CD4-positive, alpha-beta T cell treated with Interleukin-15 for 1 hour (primary cell): ENCODE results near the gene GAS5.

Experiments
- DNase-seq: peaks from one replicate; pipeline ENCODE4 v3.0.0-alpha.2; 2020

Gene GAS5

GRCh38 chr1:173823781-173824314, 43.9 kb downstream of the GAS5 start:
- DNase-seq: no peak

DNA sequence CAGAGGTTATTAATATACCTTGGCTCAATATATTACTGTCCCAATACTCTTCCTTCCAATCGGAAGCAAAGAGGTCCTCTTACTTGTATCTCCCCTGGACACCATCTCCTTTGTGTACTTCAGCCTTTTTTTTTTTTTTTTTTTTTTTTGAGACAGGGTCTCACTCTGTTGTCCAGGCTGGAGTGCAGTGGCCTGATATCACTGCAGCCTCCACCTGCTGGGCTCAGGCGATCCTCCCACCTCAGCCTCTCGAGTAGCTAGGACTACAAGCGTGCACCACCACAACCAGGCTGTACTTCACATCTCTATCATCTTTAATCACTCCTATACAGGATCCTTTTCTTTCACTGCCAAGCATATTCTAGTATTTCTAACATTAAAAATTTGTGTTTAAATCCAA, 46.1 kb downstream of the GAS5 start:
- no peak for DNase-seq

DNA sequence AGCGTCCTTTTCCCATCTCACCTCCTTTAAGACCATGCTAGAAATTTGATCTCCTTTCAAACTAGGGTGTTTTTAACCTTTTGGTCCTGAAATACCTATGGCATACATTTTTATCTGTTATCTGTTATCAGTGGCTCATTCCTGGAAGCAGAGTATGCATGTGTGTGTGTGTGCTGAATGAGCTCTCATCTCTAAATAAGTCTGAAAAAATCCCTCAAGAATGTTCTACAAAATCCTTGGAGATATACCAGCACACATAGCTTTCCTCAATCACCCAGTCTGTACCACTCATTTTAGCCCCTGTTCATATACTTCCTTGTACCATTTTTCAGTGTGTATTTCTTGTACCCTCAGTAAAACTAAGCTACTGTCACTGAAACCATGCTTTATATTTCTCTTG, 49.3 kb downstream of the GAS5 start:
- DNase-seq: no peak
